Eye (tissue), 1 donor: Measurements from ENCODE around the gene ANO7.

Experiments used
- DNase-seq: peaks from one replicate; pipeline ENCODE4 v3.0.0-alpha.2; 2015

The ANO7 gene

DNA sequence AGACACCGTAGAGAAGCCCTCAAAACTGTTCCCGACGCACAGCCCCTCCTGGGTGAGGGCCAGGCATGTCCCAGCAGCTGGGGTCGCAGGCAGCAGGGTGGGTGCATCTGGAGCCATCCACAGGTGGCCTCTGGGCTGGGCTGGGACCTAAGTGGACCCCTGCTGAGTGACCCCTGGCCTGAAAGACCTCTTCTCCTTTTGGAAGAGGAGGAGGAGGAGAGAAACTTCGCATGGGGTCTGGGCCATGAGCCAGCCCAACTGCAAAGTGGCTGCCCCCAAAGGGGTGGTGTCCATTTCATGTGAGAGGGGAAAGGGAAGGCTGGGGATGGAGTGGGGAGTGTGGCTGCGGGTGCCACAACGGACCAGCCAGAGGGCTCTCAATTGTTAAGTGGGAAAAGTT is 25.1 kb downstream of the ANO7 start:
- no peak for DNase-seq

DNA sequence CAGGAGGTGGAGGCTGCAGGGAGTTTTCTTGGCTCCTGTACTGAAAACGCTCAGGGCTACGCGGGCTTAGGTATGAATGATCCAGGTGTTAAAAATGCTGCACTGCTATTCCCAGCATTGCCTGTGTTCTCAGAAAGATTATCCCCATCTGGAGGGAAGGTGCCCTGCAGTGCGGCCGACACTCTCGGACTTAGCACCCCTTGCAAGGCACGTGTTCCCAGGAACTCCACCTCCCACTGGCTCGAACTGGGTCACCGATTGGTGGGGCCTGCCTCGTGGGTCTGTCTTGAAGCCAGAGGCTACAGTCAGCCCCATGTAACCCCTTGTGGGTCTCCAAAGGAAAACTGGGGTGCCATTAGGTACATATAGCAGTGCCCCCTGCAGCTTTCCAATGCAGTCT is 25.7 kb downstream of the ANO7 start:
- DNase-seq, result no peak

DNA sequence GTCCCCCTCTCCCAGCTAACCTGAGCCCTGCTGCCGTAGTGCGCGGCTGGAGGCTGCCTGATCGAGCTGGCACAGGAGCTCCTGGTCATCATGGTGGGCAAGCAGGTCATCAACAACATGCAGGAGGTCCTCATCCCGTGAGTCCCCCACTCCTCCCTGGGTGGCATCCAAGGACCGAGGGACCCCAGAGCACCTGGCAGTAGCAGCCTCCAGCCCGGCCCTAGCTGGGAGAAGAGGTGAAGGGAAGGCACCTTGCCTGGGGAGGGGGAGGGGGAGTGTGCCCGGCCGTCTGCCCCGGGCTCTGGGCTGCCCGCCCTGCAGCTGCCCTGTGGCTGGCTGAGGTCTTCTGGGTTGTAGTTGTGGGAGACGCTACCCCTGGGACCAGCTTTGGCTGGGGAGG is 26.3 kb downstream of the ANO7 start:
- DNase-seq, result no peak

DNA sequence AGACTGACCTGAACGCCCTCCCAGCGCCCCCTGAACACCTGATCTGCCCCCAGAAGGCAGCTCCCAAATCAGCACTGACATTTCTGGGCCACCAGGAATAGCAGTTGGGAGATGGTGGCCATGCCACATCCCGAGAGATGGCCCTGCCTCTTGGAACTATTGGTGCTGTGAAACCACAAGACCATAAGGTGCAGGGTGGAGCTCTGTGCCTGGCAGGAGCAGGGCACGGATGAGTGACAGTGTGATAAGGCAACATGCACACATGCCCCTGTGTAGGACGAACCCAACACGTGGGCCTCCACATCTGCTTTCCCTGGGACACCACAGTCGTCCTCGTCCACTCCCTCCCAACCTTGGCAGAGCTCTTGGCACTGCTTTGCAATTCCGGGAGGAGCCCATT is 26.9 kb downstream of the ANO7 start:
- DNase-seq, result no peak

DNA sequence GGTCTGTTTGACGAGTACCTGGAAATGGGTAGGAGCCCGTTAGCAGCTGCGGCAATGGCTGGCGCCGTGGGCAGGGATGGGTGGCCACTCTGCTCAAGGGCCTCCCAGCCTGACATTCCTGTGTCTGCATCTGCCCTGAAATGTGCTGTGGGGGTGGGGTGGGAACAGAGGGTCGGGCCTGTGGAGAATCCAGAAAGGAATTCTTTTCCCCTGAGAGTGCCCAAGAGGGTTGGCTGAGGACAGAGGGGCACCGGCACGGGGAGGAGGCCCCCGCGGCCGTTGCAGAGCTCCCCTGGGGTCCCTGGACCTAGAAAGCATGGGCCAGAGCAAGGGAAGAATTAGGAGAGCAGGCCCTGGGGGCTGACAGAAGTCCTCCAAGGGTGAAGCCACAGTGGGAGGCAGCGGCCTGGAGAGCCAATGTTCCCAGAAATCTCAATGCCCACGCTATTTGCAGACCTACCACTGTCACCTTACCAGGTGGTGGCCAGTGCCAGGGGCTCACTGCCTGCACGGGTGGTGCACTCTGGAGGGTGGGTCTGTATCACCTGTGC is 27.8 kb downstream of the ANO7 start:
- peak; percentile 61 for DNase-seq

DNA sequence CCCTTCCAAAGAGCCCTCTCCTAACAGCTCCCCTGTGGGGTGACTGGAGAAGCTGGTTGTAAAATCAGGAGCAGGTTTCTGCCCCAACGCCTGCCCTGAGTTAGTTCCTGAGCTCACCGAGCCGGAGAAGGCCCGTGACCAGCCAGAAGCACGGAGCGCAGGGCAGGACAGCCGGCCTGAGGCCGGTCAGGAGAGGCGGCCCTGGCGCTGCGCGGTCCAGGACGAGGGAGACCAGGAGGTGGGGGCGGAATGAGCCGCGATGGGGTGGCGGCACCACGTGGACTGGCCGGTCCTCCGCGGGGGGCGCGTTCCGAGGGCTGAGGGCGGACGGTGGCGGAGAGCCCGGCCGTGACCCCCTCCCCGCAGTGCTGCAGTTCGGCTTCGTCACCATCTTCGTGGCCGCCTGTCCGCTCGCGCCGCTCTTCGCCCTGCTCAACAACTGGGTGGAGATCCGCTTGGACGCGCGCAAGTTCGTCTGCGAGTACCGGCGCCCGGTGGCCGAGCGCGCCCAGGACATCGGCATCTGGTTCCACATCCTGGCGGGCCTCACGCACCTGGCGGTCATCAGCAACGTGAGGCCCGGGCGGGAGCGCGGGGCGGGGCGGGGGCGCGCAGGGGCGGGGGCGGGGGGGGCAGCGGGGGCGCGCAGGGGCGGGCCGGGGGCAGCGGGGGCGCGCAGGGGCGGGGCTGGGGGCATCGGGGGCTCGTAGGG is 29.0 kb downstream of the ANO7 start:
- peak; percentile 85 for DNase-seq

DNA sequence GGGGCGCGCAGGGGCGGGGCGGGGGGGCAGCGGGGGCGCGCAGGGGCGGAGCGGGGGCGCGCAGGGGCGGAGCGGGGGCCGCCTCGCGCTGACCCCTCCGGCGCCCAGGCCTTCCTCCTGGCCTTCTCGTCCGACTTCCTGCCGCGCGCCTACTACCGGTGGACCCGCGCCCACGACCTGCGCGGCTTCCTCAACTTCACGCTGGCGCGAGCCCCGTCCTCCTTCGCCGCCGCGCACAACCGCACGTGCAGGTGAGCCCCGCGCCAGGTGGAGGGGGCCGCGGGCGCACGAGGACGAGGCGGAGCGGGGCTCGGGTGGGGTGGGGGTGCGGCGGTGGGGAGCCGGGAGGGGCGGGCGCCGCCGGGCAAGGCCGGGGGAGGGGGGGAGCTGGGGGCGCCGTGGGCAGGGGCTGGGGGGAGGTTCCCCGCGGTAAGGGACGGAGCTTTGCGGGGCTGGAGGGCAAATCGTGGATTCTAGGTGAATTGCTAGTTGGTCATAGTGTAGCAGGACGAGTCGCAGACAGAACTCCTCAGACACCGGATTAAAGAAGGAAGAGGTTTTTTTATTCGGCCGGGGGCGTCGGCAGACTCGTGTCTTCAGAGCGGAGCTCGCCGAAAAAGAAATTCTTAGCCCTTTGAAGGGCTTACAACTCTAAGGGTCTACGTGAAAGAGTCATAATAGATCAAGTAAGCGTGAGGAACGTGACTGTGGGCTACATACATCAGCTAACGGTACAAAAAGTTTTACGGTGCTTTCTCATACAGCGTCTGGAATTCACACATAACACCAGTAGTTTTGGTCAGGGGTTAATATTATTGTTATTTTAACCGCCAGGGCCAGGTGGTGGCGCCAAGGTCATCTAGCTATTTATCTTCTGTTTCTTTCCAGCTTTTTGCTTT is 29.9 kb downstream of the ANO7 start:
- peak; percentile 74 for DNase-seq

DNA sequence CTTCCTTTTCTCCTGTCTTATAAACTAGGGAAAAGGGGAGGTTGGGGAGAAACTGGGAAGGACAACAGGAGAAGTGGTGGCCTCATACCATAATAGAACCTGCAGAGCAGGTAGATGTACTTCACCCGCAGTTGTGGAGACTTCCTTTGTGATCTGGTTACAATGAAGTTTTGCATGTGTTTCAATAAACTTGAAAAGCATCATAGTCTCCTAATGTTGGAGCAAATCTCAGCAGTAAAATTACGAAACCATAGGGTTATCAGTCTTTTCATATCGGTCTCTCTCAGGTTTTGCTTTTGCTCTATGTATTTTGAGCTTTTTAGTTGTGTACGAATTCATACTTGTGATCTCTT is 30.5 kb downstream of the ANO7 start:
- peak; percentile 33 for DNase-seq

DNA sequence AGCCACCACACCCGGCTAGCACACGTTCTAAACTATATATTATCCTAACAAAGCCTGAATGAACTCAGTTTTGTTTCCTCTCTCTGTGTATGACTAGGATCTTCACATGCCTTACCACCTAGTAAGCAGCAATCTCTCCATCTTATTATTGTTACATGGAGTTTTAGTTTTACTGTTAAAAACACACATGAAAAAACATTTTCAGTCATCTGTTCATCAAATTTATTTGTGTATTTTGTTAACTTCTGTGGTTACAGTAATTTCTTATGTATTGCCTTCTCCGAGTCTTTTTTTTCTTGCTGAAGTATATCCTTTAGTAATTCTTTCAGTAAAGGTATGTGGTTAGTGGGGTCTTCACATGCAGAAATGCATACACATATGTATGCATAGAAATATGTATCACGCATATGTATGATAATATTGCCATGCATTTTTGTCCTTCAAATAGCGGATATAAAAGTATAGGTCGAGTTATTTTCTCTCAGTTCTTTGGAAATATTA is 31.4 kb downstream of the ANO7 start:
- DNase-seq, result no peak

DNA sequence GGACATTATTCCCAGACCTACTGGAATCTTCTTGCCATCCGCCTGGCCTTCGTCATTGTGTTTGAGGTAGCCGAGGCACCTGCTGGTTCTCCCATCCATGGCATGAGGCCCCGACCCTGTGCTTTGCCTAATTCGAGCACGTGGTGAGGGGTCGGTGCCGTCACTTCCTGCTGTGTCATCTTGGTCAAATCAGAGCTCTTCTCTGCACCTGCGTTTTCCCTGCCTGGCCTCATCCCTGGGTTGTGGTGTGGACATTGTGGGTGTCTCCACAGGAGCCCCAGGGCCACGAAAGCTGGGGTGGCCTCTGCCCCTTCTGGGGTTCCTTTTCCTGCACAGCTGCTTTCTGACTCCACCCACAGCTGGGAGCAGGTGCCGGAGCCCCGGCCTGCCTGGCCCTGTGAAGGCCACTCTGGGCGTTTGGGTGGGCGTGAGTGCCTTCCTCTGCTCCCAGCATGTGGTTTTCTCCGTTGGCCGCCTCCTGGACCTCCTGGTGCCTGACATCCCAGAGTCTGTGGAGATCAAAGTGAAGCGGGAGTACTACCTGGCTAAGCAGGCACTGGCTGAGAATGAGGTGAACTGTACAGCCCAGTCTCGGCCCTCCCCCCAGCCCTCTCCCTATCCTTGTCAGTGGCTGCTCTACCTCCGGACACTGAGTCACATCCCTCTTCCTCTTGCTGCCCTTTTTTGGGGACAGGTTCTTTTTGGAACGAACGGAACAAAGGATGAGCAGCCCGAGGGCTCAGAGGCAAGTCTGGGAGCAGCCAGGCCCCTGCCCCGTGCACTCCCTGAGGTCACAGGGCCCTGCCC is 34.9 kb downstream of the ANO7 start:
- no peak for DNase-seq

DNA sequence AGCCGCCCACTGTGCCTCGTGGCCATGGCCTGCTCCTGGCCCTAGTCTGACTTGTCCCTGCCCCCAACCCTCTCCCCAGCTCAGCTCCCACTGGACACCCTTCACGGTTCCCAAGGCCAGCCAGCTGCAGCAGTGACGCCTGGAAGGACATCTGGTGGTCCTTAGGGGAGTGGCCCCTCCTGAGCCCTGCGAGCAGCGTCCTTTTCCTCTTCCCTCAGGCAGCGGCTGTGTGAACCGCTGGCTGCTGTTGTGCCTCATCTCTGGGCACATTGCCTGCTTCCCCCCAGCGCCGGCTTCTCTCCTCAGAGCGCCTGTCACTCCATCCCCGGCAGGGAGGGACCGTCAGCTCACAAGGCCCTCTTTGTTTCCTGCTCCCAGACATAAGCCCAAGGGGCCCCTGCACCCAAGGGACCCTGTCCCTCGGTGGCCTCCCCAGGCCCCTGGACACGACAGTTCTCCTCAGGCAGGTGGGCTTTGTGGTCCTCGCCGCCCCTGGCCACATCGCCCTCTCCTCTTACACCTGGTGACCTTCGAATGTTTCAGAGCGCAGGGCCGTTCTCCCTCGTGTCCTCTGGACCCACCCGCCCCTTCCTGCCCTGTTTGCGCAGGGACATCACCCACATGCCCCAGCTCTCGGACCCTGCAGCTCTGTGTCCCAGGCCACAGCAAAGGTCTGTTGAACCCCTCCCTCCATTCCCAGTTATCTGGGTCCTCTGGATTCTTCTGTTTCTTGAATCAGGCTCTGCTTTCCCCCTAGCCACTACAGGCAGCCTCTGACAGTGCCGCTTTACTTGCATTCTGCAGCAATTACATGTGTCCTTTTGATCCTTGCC is 35.8 kb downstream of the ANO7 start:
- DNase-seq, result peak; percentile 79

DNA sequence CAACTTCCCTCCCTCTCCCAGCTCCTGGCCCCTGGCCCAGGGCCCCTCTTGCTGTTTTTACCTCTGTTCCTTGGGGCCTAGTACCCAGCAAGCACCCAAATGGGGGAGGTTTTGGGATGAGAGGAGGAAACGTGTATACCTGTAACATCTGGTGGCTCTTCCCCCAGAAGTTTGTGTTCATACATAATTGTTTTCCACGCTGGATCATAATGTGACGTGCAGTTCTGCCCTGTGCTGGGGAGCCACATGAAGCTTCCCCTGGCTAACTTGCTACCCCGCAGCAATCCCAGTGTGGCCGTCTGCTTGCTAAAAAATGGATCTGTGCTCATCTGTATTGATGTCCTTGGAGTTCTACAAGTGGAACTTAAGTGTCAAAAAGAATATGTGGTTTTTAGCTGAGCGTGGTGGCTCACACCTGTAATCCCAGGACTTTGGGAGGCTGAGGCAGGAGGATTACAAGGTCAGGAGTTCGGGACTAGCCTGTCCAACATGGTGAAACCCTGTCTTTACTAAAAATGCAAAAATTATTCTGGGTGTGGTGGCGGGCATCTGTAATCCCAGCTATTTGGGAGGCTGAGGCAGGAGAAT is 36.5 kb downstream of the ANO7 start:
- DNase-seq, result peak; percentile 21

DNA sequence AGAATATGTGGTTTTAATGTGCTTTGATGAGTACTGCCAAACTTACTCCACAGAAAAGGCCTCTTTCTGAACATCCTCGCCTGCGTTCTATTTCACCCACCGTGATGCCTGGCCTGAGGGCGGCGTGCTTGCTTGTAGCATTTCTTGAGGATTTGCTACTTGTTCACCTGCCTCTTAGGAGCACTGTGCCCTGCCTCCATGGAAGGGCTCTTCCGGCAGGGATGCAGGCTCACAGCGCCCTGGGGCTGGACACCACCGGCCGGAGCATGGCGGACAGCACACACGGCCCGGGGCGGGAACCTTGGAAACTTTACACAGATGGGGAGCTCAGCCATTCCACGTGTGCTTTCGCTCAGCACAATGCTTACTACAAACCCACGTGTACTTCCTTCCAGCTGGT is 37.1 kb downstream of the ANO7 start:
- DNase-seq, result no peak

DNA sequence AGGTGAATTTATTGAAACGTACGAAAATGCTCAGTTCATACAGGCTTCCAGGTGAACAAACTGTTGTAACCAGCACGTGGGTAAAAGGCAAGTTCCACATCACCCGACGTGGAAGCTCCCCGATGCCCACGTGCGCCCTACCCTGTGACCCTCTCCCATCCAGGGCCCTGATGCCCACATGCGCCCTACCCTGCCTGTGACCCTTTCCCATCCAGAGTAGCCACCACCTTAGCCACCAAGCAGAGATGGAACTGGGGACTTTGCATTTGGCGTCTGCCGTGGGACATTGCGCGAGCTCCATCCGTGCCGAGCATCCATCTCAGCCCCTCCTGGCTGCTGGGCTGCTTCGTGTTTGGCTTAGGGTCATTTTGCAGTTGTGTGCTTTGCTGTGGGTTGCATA is 37.5 kb downstream of the ANO7 start:
- no peak for DNase-seq

DNA sequence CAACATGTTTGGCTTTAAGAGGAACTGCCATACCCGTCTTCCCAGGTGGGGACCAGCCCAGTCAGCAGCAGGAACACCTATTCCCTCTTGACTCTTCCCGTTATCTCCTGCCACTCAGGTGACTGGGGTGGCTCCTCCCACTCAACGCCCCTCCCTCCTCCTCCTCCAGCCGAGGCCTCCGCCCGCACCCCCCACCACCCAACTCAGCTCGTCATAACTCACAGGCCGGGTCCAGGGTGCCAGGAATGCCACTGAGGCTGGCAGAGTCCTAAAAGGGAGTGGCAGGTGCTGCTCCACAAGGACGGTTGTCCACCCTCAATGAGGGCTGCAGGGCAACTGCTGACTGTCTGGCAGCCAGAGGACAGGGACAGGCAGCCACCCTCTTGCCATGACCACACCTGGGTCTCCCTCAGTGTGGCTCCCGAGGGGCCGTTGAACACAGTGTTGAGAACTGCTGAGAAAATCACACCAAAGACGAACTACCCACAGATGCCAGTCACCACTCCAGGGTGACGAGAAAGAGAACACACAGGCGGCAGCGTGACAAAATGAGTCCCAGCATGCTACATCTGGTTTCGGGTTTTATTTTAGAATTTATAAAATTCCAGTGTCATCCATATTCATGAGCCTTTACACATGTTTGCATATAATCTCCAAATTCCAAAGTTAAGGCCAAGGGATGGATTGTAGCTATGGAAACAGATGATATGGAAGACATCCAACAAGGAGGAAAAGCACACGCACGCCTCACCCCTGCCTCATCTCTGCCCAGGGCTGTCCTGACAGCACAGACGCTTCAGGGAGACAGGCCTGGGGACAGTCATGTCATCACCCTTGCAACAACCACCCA is 38.5 kb downstream of the ANO7 start:
- DNase-seq, result peak; percentile 51

DNA sequence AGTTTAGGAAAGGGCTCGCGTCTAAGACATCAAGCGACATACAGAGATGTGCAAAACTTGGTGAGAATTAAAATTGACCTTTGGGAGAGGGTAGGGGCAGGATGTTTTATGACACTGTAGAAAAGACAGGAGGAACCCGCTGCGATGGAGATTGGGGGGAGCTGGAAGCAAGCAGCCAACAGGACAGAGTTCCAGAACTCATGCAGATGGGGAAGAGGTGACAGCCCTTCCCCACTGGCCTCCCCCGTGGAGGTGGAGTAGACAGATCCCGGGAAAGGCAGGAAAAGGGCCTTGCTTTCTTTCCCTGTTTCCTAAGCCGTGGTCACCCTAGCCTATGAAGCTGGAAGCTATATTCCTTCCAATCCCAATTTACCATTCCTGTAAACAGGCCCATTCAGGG is 39.1 kb downstream of the ANO7 start:
- DNase-seq, result no peak

DNA sequence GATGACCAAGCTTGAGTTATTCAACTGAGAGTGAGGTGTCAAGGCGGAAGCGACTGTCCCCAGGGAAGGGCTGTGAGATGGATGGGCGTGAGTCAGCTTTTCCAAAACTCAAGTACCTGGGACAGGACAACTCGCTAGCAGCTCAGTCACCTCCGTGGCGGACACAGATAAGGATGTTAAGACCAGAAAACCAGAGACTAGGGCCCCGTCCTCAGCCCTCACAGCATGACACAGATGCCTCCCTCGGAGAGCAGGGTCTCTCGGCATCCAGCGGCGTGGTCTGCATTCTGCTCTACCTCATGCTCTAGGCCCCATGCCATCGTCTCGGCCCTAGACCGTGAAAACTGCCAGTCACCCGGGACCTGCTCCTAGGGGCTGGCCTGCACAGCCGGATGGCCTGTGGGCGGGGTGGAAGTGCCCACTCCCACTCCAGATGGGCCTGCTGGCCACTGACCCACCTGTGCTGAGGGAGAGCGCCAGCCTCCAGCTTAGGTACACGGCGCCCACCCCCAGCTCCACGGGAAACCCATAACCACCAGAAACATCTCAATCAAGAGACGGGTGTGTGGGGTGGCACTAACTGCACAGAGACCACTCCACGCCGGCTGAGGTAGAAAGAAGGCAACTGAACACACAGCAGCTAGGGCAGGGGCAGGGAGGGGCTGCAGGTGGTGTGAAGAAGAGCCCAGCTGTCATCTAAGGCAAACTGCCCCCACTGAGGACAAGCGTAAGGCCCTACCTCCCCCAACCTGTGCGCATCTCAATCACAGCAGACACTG is 39.8 kb downstream of the ANO7 start:
- no peak for DNase-seq

DNA sequence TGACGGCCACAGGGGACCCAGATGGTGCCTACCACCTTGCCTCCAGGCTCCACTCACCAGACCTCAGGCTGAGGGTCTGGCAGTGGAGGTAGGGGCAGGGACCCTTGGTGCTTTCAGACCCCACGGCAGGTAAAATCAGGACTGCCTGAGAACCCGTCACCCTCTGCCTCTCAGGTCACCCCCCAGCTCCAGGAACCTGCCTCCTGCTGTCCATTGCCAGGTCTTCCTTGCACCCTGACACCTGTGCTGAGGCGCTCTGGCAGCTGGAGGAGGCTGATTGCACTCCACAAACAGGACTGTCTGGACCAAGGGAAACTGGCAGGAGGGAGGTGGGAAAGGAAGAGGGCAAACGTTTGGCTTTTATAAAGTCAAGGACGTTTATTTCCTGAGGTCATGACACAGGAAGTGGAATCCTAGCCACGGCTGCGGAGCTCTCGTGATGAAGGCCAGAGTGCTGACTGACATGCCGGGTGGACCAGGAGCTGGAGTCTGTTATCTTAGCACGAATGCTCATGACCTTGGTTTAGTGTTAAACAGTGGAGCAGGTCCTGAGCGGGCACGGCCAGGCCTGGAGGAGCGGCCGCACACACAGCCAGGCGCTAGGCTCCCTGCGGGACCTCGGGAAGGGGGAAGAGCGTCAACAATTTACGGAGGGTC is 40.5 kb downstream of the ANO7 start:
- DNase-seq, result no peak
